Stimulated activated naive CD4-positive, alpha-beta T cell (primary cell): ENCODE measurements around the gene ELAPOR1.
A peak's percentile ranks its signal among the peaks of the same experiment; 100 is the strongest.

Source experiments
- DNase-seq, 6 experiments: peaks; one replicate each; lab custom pipeline; 2025; lab: John Stamatoyannopoulos, UW

Gene ELAPOR1, protein sequence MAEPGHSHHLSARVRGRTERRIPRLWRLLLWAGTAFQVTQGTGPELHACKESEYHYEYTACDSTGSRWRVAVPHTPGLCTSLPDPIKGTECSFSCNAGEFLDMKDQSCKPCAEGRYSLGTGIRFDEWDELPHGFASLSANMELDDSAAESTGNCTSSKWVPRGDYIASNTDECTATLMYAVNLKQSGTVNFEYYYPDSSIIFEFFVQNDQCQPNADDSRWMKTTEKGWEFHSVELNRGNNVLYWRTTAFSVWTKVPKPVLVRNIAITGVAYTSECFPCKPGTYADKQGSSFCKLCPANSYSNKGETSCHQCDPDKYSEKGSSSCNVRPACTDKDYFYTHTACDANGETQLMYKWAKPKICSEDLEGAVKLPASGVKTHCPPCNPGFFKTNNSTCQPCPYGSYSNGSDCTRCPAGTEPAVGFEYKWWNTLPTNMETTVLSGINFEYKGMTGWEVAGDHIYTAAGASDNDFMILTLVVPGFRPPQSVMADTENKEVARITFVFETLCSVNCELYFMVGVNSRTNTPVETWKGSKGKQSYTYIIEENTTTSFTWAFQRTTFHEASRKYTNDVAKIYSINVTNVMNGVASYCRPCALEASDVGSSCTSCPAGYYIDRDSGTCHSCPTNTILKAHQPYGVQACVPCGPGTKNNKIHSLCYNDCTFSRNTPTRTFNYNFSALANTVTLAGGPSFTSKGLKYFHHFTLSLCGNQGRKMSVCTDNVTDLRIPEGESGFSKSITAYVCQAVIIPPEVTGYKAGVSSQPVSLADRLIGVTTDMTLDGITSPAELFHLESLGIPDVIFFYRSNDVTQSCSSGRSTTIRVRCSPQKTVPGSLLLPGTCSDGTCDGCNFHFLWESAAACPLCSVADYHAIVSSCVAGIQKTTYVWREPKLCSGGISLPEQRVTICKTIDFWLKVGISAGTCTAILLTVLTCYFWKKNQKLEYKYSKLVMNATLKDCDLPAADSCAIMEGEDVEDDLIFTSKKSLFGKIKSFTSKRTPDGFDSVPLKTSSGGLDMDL

DNA sequence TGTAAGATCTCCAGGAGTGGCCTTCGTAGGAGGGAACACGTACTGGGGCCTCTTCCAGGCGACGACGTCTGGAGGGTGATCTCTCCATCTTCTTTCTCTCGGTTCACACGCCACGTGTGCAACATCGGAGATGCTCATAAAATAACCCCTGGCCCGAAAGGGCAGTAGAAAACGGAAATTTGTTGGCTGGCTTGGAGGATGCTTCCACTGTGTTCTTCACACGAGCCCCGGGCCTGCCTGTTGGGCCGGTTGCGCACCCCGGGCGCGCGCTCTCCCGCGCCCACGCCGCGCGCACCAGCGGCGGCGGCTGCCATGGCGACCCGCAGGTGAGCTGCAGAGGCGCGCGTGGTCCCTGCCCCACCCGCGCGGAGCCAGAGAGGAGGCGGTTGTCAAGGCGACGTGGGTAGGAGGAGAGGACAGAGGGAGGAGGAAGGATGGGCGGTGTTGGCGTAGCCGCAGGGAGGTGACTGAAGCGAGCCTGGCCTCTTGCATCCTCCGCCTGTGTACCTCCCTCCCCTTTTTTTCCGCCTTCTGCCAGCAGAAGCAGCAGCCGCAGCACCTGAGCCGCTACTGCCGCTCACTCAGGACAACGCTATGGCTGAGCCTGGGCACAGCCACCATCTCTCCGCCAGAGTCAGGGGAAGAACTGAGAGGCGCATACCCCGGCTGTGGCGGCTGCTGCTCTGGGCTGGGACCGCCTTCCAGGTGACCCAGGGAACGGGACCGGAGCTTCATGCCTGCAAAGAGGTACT lies at the start of gene ELAPOR1:
ELAPOR1 (plus strand) TSS at position 526 of the 752 bp plus-strand sequence; CDS start at position 595, 69 bp downstream.
- peak; percentile 77 to 87 (median 86) for DNase-seq

DNA sequence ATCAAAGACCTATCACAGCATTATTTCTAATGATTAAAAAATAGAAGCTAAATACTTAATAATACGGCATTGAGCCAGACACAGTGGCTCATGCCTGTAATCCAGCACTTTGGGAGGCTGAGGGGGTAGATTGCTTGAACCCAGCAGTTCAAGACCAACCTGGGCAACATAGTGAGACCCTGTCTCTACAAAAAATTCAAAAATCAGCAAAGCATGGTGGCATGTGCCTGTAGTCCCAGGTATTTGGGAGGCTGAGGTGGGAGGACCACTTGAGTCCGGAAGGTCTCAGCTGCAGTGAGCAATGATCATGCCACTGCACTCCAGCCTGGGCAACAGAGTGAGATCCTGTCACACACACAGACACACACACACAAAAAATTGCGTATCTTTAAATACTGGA lies 48.8 kb upstream of the ELAPOR1 start:
- DNase-seq = no peak

DNA sequence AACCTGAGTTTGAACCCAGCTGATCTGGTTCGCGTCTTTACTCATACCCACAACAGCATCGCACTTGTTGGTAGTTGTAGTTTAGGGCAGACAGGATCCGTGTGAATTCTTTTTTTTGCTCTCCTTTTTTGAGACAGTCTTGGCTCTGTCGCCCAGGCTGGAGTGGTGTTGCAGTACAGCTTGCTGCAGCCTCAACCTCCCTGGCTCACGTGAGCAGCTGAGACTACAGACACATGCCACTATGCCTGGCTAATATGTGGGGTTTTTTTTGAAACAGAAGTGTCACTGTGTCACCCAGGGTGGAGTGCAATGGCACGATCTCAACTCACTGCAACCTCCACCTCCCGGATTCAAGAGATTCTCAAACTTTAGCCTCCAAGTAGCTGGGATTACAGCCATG lies 46.0 kb upstream of the ELAPOR1 start:
- no peak for DNase-seq

DNA sequence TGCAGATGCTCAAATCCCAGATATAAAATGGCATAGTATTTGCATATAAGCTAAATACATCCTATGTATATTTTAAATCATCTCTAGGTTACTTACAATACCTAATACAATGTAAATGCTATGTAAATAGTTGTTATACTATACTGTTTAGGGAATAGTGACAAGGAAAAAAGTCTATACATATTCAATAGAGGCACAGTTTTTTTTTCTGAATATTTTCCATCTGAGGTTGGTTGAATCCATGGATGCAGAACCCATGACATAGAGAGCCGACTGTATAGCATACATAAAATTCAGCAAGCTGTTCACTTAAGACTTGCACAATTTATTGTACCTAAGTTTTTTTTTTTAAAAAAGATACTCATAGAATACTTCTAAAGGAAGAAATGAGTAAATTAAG lies 44.6 kb upstream of the ELAPOR1 start:
- DNase-seq = no peak

DNA sequence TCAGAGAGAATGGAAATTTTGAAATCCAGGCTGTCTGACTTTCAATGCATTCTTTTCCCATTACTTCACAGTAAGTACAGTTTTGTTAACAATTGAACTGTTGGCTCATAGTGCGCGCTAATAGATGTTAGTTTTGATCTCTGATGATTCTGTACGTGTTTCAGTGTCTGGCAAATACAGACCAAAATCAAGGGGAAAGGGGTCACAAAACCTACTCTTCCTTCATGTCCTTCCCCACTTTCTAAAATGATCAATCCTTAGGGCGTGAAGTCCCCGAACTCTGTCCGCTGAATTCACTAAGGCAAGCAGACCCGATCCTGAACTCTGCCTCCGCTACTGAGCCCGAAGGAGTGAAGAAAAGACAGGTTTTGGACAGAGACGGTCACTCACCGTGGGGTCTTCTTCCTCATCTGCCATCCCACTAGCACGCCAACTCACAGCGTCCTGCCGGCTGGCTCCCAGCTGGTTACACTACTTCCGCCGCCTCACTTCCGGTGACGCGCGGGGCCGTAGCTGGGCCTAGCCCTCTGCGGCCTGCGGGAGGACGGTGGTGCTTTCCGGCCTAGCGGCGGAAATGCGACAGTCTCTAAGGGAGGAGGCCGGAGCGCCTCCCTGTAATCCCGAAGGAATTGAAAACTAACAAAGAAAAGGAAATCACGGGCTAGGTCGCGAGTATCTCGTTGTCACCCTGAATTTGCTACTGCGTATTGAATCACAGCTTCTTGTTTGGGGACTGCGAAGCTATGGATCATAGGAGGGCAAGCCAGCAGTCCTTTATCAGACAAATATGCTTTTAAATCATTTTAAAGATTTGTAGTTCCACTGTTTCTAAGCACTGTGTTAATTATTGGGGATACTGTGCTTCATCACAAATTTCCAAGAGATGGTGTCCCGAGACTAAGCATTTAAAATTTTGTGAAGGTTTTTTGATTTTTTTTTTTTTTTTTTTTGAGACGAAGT lies 38.1 kb upstream of the ELAPOR1 start, which contains the start of gene TAF13:
TAF13 (minus strand) TSS at position 473 of the 960 bp plus-strand sequence; CDS start at position 417, 56 bp downstream.
- peak; percentile 73 to 86 (median 77) for DNase-seq

DNA sequence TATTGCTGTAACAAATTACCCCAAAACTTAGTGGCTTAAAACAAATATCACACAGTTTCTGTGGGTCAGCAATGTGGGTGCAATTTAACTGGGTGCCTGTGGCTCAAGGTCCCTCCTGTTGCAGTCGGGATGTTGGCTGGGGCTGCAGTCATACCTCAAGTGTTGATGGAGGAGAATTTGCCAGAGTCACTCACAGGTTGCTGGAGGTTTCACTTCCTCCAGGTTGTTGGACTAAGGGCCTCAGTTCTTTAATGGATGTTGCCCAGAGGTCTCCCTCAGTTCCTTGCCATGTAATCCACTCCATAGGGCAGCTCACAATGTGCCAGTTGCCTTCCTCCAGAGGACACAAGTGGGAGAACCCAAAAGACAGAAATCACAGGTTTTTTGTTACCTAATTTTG lies 35.6 kb upstream of the ELAPOR1 start:
- DNase-seq = no peak

DNA sequence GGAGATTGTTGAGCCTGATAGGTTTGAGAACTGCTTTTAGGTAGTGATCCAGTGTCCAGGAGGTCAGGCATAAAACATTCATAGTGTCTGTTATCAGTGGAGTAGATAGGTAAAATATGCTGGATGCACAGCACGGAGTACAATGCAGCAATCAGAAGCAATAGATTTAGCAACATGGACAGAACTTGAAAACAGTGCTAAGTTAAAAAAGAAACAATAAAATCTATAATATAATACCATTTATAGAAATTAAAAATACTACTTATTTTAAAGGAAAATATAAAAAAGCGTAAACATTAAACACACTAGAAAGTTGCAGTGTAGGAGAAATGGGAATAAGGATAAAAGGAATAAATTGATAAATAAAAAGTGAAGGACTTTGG lies 34.7 kb upstream of the ELAPOR1 start:
- no peak for DNase-seq

DNA sequence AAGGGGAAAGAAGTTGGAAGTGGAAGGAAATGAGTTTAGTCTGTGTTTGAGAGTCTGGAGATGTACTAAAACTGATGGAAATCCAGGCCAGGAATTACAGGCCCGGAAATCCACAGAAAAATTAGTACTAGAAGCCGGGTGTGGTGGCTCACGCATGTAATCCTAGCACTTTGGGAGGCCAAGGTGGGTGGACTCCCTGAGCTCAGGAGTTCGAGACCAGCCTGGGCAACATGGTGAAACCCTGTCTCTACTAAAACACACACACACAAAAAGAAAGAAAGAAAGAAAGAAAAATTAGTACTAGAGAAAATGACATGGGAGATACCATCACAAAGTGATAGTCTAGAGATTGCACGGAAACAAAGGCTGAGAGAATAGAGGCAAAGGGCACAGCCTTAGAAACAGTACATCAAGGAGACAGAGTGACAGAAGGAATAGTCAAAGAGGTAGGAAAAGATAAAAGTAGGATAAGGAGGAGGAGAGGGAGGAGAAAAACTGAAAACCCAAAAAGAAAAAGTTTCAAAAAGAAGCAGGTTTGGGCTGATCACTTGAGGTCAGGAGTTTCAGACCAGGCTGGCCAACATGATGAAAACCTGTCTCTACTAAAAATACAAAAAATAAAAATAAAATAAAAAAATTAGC lies 33.4 kb upstream of the ELAPOR1 start:
- no peak for DNase-seq

DNA sequence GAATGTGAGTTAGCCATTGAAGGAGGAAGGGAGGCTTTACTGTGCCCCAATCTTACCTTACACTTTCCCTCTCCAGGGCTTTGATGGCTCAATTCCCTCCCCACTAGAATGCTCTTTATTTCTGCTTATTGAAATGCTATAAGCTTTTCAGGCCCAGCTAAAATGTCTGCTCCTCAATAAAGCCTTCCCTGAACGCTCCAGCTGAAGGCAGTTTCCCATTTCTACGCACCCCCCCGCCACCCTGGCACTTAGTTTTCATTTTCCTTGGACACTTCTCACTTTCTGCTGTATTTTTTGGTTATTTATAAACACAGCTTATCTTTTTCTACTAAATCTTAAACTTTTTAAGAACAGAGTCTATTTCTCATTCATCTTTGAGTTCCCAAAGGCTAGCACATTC lies 30.4 kb upstream of the ELAPOR1 start:
- DNase-seq = no peak

DNA sequence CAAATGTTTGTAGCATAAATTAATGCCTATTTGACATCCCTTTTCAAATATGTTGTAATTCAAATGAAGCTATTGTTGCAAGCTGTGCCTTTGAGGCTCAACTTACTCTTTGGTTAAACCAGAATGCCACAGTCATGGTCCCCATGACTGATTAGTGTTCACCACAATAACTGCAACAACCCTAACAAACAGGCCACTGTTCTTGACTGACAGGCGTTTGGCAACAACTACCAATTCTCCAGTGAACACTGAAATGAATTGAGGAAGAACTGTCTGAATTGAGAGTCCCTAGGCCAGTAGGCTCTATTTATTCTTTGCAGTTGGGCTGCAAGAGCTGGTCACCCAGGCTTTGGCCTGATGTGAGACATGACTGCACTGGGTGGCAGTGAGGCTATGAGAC lies 30.0 kb upstream of the ELAPOR1 start:
- no peak for DNase-seq

DNA sequence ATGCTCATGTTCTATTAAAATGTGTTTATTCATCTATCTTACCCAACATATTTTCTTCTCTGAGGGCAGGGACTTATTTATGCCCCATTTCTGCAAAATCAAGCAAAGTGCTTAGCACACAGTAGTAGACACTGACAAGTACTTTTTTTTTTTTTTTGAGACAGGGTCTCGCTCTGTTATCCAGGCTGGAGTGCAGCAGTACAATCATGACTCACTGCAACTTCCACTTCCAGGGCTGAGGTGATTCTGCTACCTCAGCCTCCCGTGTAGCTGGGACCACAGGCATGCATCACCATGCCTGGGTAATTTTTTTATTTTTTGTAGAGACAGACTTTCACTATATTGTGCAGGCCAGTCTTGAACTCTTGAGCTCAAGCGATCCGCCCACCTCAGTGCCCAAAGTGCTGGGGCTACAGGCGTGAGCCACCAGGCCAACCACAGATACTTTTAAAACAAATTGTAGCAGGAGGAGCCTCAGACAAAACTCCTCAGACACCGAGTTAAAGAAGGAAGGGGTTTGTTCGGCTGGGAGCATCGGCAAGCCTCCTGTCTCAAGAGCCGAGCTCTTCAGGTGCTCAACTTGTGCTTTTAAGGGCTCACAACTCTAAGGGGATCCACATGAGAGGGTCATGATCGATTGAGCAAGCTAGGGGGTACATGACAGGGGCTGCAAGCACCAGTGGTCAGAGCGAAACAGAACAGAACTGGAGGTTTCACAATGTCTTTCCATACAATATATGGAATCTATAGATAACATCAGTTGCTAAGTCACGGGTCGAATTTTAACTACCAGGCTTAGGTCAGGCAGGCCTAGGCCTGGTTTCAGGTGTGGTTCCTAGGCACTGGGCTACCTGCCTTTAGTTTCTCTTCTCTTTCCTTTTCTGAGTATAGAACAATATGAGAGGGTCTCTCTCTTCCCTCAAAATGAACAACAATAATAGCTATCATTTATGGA lies 29.1 kb upstream of the ELAPOR1 start:
- DNase-seq = no peak

DNA sequence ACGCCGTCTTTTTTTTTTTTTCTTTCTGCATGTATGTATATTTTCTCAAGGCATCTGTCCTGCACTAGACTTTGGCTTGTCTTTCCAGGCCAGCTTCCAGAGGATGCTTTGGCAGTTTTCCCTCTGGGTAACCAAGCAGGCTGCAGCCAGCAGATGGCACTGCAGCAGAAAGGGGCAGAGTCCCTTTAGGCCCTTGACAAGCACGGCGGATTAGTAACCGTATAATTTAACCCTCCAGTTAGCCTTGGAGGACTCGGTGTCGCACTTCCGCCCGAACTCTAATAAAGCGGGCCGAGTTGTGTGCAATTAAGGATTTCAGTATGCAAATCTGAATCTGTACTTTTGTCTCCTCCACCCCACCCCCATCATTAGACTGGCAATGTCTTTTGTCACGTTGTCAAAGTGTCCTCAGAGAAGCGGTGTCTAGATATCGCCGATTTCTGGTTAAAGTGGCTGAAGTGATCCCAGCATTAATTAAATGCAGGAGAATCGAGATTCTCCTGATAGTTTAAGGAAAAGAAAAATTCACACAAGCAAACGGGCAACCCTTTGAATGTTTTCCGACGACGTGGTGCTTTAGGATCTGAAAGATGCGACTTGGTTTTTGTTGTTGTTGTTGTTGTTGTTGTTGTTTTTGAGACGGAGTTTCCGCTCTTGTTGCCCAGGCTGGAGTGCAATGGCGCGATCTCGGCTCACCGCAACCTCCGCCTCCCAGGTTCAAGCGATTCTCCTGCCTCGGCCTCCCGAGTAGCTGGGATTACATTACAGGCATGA lies 24.5 kb upstream of the ELAPOR1 start:
- no peak for DNase-seq

DNA sequence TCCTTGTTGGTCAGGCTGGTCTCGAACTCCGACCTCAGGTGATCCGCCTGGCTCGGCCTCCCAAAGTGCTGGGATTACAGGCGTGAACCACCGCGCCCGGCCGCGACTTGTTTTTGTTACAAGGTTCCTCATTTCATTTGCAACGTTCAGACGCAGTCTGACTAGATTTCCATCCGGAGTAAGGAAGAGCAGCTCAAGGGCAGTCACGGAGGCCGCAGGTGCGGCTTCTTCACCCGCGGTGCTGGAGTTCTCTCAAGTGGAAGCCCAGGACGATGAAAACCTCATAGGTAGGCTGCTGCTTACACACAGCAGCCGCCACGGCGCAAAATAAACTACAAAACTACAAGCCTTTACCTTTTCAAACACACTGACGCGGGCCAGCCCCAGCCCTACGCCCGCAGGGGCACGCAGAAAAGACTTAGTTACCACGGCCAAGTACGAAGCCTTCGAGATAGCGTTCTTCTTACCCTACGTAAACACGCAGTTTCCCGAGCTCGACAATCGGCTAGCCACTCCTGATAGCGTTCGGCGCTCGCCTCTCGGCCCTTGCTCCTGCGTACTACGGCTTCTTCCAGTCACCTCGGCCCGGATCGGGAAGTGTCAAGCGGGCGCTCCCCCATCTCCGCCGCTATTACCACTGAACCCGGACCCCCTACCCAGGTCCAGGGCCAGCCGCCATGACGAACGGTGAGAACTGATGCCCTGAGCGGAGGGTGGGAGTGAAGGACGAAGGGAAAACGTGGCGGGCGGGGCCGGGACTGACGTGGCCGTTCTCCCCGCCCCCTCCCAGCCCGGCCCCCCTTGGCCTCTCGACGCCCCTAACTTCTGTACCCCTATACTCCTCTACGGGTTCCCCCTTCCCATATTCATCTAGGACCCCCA lies 23.5 kb upstream of the ELAPOR1 start, which contains the start of gene TMEM167B:
TMEM167B (plus strand) TSS at position 569 of the 882 bp plus-strand sequence; CDS start at position 678, 109 bp downstream.
- DNase-seq = peak; percentile 77 to 88 (median 82)

DNA sequence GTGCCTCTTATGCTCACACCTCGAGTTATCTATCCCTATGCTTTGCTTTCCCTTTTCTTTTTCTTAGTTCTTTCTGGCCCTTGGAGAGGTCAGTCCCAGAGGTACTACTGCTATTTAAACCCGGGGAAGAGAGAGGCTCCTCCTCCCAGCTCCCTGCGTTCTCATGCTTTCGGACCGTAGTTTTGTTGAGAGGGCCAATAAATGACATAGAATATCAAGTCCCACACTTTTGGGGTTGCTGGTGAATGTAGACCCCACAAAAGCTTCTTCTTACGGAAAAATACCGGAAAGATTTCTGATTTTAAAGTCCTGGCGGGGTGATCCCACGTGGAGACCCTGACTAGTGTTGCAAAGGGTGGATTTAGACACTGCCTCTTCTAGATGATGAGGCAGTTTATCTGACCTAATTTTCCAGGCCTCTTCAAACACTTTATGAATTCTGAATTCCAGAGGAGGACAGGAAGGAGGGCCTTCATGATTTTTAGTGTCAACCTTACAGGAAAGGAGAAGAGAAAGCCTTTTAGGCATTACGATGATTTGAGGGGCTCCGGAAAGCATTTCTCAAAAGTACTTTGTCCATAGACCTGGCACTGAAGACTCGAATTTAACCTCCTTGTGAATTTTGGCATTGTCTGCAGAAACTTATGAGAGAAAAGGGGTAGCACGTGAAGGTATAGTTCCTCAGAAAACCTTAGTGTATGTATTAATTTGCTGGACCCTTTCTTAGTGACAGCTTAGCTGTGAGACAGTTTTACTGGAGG lies 22.7 kb upstream of the ELAPOR1 start:
- no peak for DNase-seq

DNA sequence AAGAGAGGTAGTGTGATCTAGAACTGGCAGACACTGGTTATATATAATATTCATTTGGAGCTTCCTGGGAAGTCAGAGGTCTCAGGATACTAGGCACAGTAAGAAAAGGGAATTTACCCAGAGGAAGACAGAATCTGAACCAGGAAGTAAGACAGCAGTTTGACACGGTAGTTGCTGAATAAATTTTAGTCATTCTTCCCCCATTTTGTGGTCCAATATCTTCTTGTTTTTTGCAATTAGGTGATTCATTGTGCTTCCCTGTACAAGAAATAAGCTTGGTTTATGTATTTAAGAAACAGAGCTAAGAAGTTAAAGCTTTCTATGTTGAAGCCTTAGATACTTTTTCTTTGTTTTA lies 22.1 kb upstream of the ELAPOR1 start:
- DNase-seq = no peak

DNA sequence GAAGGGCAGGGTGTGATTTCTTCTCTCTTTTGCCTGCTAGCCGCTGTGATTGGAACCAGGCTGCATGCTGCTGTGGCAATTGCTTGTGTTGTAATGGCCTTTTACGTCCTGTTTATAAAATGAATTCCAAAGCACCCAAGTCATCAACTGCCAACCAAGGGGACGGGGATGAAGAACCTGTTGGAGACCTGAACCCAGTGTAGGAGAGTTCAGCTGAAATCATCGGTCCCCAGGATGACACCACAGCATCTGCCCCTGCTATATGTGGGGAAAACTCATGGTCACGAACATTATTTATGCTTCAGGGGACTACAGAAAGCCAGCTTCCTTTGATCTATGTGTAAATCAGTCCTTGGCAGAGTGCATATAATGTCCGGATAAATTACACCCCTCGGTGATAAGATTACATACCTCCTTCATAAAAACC lies 19.5 kb upstream of the ELAPOR1 start:
- DNase-seq = no peak
